HG03135 (cell line): ENCODE measurements around the gene GEN1.

Experiments used
- ATAC-seq: cut with Tn5 transposase; IDR thresholded peaks from one replicate; pipeline ENCODE4 v1.9.1; 2021; ENCODE audit warnings: mild to moderate bottlenecking, moderate library complexity; ENCODE audit not compliant: unreplicated experiment

GEN1 gene, protein sequence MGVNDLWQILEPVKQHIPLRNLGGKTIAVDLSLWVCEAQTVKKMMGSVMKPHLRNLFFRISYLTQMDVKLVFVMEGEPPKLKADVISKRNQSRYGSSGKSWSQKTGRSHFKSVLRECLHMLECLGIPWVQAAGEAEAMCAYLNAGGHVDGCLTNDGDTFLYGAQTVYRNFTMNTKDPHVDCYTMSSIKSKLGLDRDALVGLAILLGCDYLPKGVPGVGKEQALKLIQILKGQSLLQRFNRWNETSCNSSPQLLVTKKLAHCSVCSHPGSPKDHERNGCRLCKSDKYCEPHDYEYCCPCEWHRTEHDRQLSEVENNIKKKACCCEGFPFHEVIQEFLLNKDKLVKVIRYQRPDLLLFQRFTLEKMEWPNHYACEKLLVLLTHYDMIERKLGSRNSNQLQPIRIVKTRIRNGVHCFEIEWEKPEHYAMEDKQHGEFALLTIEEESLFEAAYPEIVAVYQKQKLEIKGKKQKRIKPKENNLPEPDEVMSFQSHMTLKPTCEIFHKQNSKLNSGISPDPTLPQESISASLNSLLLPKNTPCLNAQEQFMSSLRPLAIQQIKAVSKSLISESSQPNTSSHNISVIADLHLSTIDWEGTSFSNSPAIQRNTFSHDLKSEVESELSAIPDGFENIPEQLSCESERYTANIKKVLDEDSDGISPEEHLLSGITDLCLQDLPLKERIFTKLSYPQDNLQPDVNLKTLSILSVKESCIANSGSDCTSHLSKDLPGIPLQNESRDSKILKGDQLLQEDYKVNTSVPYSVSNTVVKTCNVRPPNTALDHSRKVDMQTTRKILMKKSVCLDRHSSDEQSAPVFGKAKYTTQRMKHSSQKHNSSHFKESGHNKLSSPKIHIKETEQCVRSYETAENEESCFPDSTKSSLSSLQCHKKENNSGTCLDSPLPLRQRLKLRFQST

DNA sequence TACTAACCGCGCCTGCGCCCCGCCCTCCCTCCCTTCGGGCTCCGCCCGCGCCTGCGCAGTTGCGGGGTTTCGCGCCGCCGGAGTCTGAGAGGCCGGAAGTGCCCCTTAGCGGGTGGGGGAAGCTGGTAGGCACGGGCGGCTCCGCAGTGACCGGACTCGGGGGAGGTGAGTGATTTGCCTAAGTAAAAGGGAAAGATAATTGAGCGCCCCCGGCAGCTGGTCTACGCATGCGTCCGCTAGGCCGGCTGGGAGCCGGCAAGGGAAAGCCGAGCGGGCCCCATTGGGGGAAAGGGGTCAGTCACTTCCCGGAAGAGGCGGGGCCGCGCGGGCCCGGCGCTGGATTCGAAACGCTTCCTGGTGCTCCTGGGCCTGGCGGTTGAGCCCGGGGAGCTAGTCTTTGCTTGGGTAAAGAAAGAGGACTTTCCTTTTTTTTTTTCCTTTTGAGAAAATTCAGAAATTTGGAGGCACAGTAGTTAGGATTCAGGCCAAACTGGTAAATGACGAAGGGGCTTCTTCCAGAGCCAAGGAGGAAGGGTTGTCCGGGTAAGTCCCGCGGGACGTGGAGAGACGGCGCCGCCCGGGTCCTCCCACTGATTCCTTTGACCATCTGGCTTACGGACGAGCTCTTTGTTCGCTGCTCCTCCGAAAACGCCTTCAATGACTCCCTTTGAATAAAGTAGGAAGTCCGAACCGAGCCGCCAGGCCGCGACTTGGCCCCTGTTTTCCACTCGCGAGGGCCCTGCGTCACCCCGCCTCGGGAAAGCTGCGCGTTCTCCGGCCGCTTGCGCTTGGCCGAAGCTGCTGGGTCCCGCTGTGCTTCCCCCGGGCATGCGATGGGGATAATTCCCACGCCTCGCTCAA is at the start of gene GEN1, which contains the start of gene SMC6:
GEN1 (plus strand) TSS at position 336 of the 861 bp plus-strand sequence. CDS start 5,806 bp downstream, outside the sequence.
SMC6 (minus strand) TSS at position 8 of the 861 bp plus-strand sequence. CDS start 7,864 bp downstream, outside the sequence.
- peak; percentile 74 for ATAC-seq

- ATAC-seq: no peak
These were observed 47.1 kb upstream of the GEN1 start for GRCh38 chr2:17706845-17707244.

DNA sequence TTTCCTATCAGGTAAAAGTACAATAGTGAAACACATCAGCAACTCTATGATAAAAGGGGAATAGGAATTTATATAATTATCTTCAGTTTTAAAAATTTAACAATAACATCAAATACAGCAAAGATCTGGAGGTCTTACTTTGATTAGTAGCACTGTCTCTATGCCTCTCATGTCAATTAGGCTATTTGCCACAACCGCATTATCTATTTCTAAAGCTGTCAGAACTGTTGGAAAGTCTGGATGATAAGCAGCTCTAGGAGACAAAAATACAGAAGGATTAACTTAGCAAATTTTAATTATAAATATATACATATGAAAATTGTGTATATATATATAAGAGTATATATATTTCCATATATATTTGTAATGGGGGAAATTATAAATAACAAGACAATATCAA is 45.4 kb upstream of the GEN1 start:
- ATAC-seq: no peak

GRCh38 chr2:17709897-17710296 is 44.0 kb upstream of the GEN1 start:
- ATAC-seq: no peak

GRCh38 chr2:17710547-17711248 is 43.2 kb upstream of the GEN1 start:
- no peak for ATAC-seq

DNA sequence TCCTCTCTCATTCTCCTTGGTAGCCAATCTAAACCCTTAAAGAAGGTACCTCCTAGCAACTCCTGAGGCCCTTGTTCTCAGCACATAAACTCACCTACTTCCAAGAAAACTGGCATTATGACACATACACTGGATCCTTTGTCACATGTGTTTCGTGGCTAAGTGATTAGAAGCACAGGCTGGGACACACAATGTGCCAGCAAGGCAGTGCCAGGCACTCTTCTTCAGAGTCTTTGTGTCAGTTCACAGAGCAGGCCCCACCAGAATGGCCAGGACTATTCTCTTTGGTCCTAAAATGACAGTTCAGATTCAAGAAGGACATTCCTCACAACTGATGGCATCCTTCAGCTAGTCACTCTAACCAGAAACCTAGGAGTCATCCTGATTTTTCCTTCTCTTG is 40.6 kb upstream of the GEN1 start:
- ATAC-seq: no peak

DNA sequence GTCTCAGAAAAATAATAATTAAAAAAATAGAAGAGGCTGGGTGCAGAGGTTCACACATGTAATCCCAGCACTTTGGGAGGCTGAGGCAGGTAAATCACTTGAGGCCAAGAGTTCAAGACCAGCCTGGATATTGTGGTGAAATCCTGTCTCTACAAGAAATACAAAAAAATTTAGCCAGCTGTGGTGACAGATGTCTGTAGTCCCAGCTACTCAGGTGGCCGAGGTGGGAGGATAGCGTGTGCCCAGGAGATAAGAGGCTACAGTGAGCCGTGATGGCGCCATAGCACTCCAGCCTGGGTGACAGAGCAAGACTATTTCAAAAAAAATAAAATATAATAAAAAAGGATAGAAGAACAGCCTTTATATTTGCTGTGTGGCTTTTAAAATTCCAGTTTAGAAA is 36.3 kb upstream of the GEN1 start:
- no peak for ATAC-seq

GRCh38 chr2:17718689-17719088 is 35.2 kb upstream of the GEN1 start:
- ATAC-seq: no peak

- no peak for ATAC-seq
These were observed 34.2 kb upstream of the GEN1 start for GRCh38 chr2:17719562-17720371.

- ATAC-seq: no peak
These were observed 25.7 kb upstream of the GEN1 start for GRCh38 chr2:17728210-17728609.

- ATAC-seq: no peak
These were observed 24.1 kb upstream of the GEN1 start for GRCh38 chr2:17729880-17730279.

DNA sequence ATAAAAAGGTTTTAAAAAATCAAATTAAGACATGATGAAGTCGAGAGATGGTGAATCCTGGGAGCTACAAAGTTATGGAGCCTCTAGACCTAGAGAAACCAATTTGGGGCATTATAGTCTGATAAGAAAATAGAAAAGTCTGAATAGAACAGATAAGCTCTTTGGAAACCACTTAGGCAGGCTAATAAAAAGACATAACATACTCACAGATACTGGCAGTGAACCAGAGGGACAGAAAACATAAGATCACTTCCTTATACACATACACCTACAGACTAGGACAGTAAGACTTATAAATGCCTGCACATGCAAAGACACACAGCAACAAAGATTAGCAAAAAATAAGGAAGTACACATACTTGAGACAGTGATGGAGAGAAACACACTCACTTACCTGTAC is 20.3 kb upstream of the GEN1 start:
- no peak for ATAC-seq

- no peak for ATAC-seq
These were observed 18.1 kb upstream of the GEN1 start for GRCh38 chr2:17735864-17736263.

DNA sequence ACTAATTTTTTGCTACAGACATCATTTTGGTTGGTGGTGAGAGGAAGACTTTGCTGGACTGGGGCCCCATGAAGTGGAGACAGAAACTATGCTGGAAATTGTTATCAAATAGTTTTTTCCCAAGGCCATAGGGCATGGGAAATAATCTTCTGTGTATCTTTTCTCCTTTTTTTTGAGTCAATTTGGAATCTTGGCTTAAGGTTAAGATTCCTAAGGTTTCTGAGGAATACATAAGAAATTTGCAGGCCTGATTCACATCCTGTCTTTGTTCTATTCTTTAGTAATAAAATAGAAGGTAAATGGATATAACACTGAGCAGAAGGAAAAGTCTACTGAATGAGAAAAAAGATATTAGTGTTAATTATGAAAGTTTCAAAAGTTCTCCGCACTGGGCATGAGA is 16.9 kb upstream of the GEN1 start:
- ATAC-seq: no peak

DNA sequence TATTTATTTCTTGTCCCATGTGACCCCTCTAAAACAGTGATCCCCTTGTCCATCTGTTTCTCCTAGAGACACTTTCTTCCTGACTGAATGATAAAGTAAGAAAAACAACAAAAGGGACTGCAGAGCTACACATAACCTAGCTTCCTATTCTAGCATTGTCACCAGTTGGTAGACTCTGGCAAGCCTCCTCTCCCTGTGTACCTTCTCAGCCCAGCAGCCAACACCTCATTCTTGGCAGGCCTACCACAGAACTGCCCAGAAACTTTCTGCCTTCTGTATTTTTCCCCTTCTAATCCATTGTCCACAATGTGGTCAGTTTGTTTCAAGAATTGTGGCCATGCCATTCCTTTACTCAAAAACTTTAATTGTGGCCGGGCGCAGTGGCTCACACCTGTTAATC is 13.7 kb upstream of the GEN1 start:
- no peak for ATAC-seq

DNA sequence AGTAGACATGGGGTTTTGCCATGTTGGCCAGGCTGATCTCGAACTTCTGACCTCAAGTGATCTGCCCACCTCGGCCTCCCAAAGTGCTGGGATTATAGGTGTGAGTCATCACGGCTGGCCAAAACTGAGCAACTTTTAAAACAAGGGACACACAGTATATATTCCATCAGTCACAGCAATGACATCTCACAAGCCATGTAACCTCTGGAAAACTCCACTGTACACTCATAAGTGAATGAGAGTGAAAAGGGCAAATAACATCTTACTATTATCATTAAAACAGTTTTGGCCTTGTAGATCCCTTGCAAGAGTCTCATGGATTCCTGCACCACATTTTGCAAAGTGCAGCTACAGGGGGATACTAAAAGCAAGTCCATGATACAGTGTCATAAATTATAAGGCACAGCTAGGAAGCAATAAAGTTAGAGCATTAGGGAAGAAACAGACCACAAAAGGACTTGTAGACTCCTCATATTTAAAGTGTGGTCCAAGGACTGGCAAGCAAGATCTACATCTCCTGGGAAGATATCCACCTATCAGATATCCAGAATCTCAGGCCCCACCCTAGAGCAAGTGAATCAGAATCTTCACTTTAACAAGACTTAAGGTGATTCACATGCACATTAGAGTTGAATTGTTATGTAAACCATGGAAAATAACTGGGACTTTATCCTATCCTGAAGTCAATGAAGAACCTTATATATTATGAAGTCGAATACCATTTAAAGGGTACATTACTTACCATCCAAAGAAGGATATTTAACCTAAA is 6.1 kb upstream of the GEN1 start:
- ATAC-seq: no peak

- no peak for ATAC-seq
These were observed 5.2 kb upstream of the GEN1 start for GRCh38 chr2:17748745-17749144.

GRCh38 chr2:17749753-17750438 is 4.0 kb upstream of the GEN1 start:
- ATAC-seq: peak; percentile 23
